HG02763 (cell line): ENCODE data around the gene TLE2.
"Not testable (repeated sequence)": the region's sequence is repeated elsewhere in the genome, so short reads cannot be mapped to it uniquely, and the experiment has no call there.

Experiments used
- ATAC-seq: cut with Tn5 transposase; IDR thresholded peaks from one replicate; pipeline ENCODE4 v1.9.1; 2021; ENCODE audit warnings: mild to moderate bottlenecking, moderate library complexity; ENCODE audit not compliant: unreplicated experiment

TLE2 gene

GRCh38 chr19:2988568-2988967, 40.5 kb downstream of the TLE2 start:
- no peak for ATAC-seq

GRCh38 chr19:2987797-2988196, 41.3 kb downstream of the TLE2 start:
- no peak for ATAC-seq

GRCh38 chr19:2986951-2987524, 42.0 kb downstream of the TLE2 start:
- ATAC-seq, result no peak

- no peak for ATAC-seq
Measured at GRCh38 chr19:2984215-2984528, 44.9 kb downstream of the TLE2 start.

DNA sequence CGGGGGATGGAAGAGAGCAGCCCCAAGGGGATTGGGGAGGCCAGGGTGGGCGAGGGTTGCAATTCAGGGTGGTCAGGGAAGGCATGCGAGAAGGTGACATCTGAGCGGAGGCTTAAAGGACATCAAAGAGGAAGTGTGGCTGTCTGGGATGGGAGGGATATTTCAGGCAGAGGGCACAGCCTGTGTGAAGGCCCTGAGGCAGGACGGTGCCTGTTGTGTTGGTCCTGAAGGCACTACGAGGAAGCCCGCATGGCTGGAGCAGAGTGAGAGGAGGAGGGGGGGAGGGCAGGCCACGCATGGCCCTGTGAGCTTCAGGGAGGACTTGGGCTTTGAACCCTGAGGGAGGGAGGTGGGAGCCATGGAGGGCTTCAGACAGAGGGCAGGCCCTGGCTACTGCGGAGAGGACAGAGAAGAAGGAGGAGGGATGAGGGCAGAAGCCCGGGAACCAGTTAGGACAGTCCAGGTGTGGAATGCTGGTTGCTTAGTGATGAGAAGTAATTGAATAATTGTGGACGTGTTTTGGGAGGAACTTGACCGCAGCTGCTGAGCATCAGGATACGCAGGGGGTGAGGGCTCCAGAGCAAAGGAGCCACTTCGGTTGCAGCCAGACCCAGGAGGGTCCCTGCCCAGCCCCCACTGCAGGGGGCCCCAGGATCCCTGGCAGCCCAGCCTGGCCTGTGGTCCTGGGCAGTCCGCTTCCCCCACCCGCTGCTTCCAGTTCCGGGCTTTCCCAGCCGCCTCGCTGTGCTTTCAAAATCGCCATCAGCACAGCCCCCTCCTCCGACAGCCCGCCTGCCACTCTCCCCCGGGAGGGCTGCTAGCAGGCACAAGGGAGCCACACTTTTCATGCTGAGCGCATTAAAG, 45.5 kb downstream of the TLE2 start:
- ATAC-seq, result no peak

DNA sequence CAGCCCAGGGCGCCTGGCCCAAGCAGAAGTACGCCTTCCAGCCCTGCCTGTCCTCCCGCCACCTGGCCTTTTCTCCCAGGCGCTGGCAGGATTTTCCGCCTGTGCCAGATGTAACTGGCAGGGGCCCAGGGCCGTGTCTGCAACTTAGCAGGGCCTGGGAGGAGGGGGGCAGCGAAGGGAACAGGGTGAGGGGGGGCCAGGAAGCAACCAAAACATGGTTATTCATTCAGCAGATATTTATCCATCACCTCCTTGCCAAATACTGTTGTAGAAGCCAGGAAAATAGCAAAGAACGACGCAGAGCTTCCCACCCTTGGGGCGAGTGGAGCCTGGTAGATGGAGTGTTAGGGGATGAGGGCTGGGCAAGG, 46.1 kb downstream of the TLE2 start:
- no peak for ATAC-seq

GRCh38 chr19:2982561-2982960, 46.5 kb downstream of the TLE2 start:
- no peak for ATAC-seq

DNA sequence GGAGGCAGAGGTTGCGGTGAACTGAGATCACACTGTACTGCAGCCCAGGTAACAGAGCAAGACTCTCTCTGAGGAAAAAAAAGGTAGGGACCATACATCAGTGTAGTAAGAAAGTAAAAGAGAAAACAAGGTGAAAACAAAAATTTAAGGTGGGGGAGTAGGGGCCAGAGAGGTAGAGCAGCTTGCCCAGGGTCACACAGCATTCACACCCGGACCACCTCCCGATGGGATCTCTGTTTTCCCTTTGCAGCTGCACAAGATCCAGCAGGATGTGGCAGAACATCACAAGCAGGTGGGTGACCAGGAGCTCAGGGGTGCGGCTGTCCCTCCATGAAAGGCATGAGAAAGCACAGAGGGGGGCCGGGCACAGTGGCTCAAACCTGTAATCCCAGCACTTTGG, 47.2 kb downstream of the TLE2 start:
- ATAC-seq, result no peak

- no peak for ATAC-seq
Measured at GRCh38 chr19:2978772-2979171, 50.3 kb downstream of the TLE2 start.

GRCh38 chr19:2978166-2978767, 50.8 kb downstream of the TLE2 start:
- no peak for ATAC-seq

DNA sequence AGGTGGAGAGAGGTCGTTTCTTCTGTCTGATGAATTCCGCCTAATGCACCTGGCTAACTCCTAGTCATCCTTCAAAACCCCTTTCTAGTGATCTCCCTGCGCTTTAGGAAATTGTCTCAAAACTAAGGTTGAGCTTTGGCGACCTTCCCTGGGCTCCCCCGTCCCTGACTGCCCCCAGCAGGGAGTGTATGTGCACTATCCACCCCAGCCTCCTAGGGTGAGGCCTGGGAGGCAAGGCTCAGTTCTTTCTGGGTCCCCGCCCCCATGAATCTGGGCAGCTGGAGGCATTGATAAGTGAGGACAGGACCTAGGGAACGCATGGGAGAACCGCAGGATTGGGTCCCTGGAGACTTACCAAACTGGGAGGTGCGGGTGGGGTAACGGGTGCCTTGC, 51.3 kb downstream of the TLE2 start:
- ATAC-seq, result no peak

DNA sequence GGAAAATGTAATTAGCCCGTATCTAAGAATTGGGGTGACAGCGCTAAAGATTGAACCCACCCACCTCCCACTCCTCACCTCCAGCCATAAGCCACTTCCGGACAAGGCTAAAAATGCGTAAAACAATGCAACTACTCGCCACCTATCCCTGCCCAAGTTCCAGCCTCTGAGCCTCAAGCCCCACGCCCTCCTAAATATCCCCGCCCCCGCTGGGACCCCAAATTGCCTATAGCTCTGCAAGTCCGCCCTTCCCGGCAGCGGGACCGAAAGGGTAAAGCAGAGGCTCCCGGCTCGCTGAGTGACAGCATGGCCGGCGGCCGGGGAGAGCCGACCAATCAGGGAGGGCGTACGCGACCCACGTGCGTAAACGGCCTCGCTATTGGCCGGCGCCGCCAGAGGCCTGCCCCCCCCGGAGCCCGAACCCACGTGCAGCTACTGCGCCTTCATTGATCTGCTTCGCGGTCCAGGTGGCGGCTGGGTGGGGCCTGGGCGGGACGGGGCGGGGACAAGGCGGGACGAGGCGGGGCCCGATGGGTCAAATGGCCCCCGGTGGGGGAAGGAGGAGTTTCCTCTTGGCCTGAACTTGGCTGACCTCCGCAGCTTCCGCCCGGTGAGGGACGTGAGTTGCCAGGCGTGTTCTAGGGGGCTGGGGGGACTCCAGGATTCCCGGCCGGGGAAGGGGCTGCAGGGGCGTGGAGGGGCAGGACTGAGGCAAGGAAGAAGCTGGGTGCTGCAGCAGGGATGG, 51.9 kb downstream of the TLE2 start, which contains the start of gene TLE6:
TSS of gene TLE6 (plus strand) at position 564 of the 745 bp plus-strand sequence. CDS start 670 bp downstream, outside the sequence.
- ATAC-seq, result peak; percentile 95

GRCh38 chr19:2976609-2977000, 52.5 kb downstream of the TLE2 start:
- no peak for ATAC-seq

DNA sequence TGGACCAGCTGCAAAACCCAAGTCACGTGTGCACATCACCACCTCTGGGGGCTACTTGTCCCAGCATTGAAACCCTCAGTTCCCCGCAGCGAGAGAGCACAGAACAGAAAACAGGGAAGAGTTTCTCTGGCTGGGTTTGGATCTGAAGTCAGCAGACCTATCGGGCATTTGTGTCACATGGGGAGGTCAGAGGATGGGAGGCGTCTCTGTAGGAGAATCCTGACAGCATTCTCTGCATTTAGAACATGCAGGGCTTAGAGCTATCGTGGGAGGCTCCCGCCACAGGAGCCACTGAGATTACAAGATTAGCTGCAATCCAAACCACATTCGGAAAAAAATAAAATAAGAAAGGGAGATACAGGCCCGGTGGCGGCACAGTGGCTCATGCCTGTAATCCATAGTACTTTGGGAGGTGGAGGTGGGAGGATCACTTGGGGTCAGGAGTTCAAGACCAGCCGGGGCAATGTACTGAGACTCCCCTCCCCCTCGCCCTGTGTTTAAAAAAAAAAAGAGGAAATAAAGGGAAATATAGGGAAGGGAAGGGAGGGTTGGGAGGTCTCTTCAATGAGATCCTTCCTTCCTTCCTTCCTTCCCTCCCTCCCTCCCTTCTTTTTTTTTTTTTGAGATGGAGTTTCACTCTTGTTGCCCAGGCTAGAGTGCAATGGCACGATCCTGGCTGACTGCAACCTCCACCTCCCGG, 54.6 kb downstream of the TLE2 start:
- ATAC-seq, result no peak

DNA sequence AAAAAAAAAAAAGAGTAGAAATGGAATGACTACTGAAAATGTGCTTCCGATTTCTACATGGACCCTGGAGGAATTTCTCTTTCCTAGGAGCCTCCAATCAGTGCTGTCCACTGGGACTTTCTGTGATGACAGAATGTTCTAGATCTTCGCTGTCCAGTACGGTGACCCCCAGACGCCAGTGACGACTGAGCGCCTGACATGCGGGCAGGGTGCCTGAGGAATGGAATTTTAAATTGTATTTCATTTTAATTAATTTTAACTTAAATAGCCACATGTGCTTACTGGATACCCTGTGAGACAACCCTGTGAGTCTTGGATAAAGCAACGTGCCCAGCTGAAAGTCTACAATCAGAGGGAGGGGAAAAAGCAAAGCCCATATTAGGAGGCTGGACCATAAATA, 55.9 kb downstream of the TLE2 start:
- no peak for ATAC-seq

GRCh38 chr19:2970201-2970835, 58.8 kb downstream of the TLE2 start:
- ATAC-seq, result no peak

DNA sequence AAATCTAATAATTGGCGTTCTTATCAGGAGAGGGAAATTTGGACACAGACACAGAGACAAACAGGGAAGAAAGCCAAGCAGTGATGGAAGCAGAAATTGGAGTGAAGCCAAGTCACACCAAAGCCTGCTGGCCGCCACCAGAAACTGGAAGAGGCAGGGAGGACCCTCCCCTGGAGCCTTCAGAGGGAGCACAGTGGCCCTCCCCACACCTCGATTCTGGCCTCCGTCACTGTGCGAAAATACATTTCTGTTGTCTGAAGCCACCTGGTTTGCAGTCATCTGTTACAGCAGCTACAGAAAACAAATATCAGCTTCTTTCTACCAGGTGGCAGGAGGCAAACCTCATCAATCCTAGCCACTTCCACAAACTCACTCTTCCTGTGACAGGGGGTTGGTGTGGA, 60.0 kb downstream of the TLE2 start:
- no peak for ATAC-seq

DNA sequence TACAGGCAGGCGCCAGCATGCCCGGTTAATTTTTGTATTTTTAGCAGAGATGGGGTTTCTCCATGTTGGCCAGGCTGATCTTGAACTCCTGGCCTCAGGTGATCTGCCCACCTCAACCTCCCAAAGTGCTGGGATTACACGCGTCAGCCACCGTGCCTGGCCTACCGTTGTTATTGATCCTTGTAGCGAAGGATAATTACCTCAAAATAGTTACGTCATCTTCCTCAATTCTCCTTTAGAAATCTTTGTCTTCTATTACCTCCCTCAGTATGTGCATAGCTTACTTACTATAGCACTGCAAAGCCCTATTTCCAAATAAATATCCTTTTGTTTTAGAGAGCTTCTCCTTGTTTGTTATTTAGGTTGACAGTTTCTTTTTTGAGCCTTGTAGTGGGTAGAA, 61.1 kb downstream of the TLE2 start:
- no peak for ATAC-seq

DNA sequence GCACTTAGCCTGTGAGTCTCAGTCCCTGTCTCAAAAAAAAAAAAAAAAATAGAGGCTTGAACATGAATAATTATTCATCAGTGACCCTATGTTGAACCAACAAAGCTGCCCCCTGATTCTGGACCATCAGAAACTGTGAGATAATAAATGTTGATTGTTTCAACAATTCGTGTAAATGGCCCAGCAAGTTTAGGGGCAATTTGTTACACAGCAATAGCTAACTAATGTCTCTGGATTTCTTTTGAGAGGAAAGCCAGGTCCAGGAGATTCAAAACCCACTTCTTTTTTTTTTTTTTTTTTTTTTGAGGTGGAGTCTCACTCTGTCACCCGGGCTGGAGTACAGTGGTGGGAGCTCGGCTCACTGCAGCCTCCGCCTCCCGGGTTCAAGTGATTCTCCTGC, 64.2 kb downstream of the TLE2 start:
- no peak for ATAC-seq

- not testable (repeated sequence) for ATAC-seq
Measured at GRCh38 chr19:2963631-2964030, 65.4 kb downstream of the TLE2 start.

- ATAC-seq, result no peak
Measured at GRCh38 chr19:2963122-2963521, 66.0 kb downstream of the TLE2 start.
